ENCODE measurements around the gene MS4A10. TPM values are rescaled to one million over a fixed set of nuclear protein-coding genes. Genes with fewer than 3 reads are reported as not detected.
"Not testable (repeated sequence)": the region's sequence is repeated elsewhere in the genome, so short reads cannot be mapped to it uniquely, and the experiment has no call there.

MS4A10 gene
- polyA plus RNA-seq (2014; cell fraction: cytosol; rRNA removed), result not detected in 2 replicates
- polyA plus RNA-seq (2014; cell fraction: nucleus; rRNA removed), result not detected in 2 replicates

GRCh38 chr11:60785136-60785535, at the start of gene MS4A10:
Gene MS4A10 (plus strand): TSS chr11:60785333. CDS start chr11:60790336, 5,003 bp downstream.
- DNase-seq (ENCODE audit: low spot score), result no peak

DNA sequence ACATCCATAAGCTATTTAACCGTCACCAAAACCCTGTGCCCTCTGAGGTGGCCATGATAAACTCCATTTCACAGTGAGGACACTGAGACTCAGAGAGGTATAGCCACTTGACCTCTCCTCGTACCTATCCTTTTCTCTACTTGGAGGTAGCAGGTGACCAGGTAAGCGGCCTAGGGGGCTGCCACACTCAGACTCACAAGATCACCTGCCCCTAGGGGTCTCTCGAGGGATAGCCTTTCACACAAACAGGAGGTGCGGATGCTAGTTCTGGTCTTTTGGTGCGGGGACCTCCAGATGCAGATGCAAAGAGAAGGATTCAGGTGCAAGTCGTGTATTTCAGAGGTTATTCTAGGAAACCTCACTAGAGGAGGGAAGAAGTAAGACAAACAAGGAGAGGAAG, 46.0 kb upstream of the MS4A10 start:
- DNase-seq (ENCODE audit: low spot score), result no peak

DNA sequence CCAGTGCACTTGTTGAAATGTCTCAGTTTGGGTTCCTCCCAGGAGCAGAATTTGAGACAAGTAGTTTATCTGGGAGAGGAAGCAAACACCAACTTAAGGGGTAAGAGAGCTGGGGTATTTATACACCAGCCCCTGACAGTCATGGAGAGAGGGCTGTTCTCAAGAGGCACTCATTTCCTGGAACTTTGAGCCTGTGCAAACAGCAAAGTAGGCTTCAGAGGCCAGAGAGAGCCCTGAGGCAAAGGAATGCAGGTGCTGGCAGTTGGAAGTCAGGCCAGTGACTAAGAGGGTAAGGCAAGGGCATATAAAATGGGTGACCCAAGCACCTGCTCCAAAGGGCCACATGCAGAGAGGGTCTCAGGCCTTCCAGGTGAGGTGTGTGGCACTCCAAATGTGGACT, 44.6 kb upstream of the MS4A10 start:
- no peak for DNase-seq (ENCODE audit: low spot score)

DNA sequence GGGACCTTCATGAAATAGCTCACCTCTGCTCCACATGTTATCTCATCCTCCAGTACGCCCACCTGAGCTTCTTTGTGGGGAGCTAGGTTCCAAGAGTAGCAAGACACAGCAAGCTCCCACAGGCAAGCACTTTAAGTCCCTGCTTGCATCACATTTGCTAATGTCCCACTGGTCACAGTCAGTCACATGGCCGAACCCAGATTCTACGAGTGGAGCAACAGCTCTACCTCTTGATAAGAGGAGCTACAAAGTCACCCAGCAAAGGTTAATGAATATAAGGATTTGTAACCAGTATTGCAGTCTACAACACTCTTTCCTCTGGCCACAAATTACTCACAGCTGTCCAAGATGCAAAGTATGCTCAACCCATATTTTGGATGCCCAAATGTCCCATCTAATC, 43.7 kb upstream of the MS4A10 start:
- DNase-seq (ENCODE audit: low spot score), result no peak

DNA sequence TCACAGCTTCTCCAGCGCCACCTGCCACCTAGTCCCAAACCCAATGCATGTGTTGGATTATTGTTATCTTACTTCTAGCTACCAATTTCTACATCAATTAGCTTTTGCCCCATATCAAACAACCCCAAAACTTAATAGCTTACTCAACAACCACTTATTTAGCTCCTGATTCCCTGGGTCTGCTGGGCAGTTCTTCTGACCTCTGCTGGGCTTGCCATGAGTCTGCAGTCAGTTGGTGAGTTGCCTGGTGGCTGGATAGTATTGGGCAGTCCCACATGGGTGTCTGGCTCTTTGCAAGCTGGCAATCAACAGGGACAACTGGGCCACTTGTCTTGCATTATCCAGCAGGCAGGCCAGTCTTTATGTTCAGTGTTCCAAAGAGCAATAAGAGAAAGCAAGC, 42.1 kb upstream of the MS4A10 start:
- DNase-seq (ENCODE audit: low spot score), result no peak

- DNase-seq (ENCODE audit: low spot score), result no peak
Observed at GRCh38 chr11:60744114-60744513, 41.0 kb upstream of the MS4A10 start.

- no peak for DNase-seq (ENCODE audit: low spot score)
Observed at GRCh38 chr11:60747359-60747873, 37.7 kb upstream of the MS4A10 start.

- DNase-seq (ENCODE audit: low spot score), result no peak
Observed at GRCh38 chr11:60748225-60748624, 36.9 kb upstream of the MS4A10 start.

- no peak for DNase-seq (ENCODE audit: low spot score)
Observed at GRCh38 chr11:60748821-60749220, 36.3 kb upstream of the MS4A10 start.

- DNase-seq (ENCODE audit: low spot score), result no peak
Observed at GRCh38 chr11:60750911-60751310, 34.2 kb upstream of the MS4A10 start.

DNA sequence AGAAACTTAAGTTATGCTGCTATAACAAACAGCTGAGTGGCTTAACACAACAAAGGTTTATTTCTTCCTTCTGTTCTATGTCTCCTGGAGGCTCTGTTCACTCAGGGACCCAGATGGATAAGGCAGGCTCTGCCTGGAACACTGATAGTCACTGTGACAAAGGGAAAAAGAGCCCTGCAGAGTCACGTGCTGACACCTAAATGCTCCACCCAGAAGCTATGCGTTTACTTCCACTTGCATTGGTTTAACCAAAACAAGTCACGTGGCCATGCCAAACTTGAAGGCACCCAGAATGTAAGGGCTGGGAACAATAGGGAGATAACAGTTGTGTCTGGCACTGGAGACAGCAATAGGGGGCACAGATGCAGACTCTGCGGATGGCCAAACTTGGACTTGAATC, 31.8 kb upstream of the MS4A10 start:
- DNase-seq (ENCODE audit: low spot score), result no peak

DNA sequence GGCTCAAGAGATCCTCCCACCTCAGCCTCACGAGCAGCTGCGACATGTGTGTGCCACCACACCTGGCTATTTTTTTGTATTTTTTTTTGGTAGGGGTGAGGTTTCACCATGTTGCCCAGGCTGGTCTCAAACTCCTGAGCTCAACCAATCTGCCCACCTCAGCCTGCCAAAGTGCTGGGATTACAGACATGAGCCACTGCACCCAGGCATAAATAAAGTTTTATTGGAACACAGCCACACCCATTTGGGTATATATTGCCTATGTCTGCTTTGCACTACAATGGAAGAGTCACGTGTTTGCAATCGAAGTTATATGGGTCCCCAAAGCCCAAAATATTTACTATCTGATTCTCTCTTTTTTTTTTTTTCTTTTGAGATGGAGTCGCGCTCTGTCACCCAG, 30.2 kb upstream of the MS4A10 start:
- DNase-seq (ENCODE audit: low spot score), result no peak

DNA sequence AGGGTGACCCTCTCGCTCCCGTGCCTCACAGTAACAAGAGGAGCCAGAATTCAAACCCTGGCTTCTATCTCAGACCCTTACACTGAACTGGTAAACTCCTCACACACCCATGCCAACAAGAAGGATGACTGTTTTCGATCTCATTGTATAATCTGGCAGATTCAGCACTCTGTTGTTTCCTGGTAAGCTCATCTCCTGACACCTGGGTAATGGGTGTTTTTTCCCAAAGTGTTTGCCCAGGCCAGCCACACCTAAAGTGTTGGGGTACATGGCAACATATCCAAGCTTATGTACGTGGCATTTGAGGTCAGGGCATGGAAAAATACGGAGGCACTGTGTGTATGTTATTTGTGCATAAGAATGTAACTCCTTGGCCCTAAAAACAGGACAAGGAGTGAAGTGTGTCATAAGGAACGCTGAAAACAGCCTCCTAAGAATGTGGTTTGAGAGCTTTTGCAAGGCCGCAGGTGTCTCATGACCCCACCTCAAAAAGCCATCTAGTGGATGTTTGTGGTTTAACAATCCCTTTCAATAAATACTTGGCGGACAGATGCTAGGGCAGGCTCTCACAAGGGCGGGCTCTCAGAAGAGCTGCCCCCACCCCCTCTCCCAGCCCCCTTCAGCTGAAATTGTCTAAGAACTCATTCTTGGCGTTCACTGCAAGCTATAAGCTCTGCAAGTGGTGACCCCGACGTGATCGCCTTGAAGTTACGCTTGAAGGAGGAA, 28.7 kb upstream of the MS4A10 start, which contains the start of gene MS4A15:
TSS of gene MS4A15 (plus strand) at position 561 of the 726 bp plus-strand sequence. CDS start 6,867 bp downstream, outside the sequence.
- peak; percentile 33 for DNase-seq (ENCODE audit: low spot score)

- no peak for DNase-seq (ENCODE audit: low spot score)
Observed at GRCh38 chr11:60757231-60757800, 27.8 kb upstream of the MS4A10 start.

- DNase-seq (ENCODE audit: low spot score), result not testable (repeated sequence)
Observed at GRCh38 chr11:60758671-60759070, 26.5 kb upstream of the MS4A10 start.

- DNase-seq (ENCODE audit: low spot score), result not testable (repeated sequence)
Observed at GRCh38 chr11:60759438-60760225, 25.5 kb upstream of the MS4A10 start.

DNA sequence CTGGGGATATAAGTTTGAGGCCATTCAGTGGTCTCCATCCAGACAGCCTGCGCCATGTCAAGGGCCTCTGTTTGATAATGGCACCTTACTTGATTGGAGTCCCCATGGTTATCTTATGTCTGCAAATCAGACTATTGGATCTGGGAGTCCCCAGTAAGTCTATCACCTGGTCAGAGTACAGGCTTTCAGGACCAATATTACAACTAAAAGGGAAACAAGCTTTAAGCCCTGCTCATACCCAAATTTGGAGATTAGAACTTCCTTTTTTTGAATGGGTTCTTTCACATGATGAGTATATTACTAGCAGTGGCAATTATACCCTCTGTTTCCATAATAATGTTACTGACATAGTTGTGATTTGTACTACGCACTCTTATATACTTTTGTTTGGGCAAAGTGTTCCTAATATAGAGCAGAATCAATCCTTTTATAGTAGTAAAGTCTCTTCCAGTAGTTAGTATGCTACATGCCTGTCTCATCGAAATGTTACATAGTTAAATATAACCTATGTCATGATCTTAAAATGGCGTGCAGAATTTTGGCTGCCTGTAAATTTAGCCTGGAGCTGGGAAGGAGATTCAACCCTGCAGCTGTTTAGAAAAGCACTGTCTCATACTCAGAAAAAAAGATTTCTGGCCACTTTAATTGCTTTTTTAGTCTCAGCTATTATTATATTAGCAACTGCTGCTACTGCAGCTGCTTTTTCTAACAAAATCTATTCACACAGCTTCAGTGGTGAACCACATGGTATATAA, 23.5 kb upstream of the MS4A10 start:
- no peak for DNase-seq (ENCODE audit: low spot score)

DNA sequence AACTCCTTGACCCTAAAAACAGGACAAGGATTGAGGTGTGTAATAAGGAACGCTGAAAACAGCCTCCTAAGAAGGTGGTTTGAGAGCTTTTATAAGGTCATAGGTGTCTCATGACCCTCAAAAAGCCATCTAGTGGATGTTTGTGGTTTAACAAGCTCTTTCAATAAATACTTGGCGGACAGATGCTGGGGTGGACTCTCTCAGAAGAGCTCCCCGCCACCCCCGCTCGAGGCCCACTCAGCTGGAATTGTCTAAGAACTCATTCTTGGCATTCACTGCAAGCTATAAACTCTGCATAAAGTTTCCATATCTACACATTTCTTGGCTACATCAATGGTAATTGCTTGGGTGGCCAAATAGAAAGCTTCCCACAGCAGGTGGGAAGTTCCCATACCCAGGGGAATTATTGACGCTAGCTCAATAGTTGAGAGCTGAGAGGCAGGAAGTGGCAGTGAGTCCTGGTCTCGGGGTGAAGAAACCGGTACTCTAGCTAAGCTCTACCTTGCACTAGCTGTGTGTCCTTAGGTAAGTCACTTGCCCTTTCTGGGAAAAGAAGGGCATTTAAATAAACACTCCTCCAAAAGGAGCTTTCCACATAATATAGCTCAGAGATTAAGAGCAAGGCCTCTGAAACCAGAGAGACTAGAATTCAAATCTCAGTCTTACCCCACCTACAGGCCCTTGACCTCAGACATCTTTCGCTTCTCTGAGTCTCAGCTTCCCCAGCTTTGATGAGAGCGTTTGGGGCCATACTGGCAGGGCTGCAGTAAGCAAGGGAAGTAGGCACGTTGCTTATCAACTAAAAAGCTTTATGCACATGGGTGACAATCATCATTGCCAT, 22.1 kb upstream of the MS4A10 start:
- DNase-seq (ENCODE audit: low spot score), result no peak

GRCh38 chr11:60763692-60764369, 21.3 kb upstream of the MS4A10 start:
- DNase-seq (ENCODE audit: low spot score), result no peak

DNA sequence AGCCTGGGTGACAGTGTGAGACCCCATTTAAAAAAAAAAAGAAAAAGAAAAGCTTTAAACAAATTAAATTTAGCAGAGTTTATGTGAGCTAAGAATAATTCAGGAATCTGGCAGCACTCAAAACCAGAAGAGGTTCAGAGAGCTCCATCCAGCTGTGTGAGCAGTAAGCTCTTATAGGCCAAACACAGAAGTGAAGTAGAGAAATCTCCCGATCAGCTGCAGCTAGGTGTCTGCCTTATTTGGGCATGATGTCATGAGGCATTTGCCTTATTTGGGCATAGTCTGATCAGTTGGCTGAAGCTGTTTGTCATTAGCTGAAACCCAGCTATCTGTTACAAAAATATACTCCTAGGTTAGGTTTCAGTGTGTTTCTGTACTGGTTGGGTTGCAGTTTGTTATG, 20.3 kb upstream of the MS4A10 start:
- DNase-seq (ENCODE audit: low spot score), result peak; percentile 33
